Measurements from ENCODE around the gene CNTN2. TPM values are rescaled to one million over a fixed set of nuclear protein-coding genes. Genes with fewer than 3 reads are reported as not detected.

CNTN2 gene, protein sequence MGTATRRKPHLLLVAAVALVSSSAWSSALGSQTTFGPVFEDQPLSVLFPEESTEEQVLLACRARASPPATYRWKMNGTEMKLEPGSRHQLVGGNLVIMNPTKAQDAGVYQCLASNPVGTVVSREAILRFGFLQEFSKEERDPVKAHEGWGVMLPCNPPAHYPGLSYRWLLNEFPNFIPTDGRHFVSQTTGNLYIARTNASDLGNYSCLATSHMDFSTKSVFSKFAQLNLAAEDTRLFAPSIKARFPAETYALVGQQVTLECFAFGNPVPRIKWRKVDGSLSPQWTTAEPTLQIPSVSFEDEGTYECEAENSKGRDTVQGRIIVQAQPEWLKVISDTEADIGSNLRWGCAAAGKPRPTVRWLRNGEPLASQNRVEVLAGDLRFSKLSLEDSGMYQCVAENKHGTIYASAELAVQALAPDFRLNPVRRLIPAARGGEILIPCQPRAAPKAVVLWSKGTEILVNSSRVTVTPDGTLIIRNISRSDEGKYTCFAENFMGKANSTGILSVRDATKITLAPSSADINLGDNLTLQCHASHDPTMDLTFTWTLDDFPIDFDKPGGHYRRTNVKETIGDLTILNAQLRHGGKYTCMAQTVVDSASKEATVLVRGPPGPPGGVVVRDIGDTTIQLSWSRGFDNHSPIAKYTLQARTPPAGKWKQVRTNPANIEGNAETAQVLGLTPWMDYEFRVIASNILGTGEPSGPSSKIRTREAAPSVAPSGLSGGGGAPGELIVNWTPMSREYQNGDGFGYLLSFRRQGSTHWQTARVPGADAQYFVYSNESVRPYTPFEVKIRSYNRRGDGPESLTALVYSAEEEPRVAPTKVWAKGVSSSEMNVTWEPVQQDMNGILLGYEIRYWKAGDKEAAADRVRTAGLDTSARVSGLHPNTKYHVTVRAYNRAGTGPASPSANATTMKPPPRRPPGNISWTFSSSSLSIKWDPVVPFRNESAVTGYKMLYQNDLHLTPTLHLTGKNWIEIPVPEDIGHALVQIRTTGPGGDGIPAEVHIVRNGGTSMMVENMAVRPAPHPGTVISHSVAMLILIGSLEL
- total RNA-seq (not detected), total RNA-seq (0 reads per million in 2 donors)

DNA sequence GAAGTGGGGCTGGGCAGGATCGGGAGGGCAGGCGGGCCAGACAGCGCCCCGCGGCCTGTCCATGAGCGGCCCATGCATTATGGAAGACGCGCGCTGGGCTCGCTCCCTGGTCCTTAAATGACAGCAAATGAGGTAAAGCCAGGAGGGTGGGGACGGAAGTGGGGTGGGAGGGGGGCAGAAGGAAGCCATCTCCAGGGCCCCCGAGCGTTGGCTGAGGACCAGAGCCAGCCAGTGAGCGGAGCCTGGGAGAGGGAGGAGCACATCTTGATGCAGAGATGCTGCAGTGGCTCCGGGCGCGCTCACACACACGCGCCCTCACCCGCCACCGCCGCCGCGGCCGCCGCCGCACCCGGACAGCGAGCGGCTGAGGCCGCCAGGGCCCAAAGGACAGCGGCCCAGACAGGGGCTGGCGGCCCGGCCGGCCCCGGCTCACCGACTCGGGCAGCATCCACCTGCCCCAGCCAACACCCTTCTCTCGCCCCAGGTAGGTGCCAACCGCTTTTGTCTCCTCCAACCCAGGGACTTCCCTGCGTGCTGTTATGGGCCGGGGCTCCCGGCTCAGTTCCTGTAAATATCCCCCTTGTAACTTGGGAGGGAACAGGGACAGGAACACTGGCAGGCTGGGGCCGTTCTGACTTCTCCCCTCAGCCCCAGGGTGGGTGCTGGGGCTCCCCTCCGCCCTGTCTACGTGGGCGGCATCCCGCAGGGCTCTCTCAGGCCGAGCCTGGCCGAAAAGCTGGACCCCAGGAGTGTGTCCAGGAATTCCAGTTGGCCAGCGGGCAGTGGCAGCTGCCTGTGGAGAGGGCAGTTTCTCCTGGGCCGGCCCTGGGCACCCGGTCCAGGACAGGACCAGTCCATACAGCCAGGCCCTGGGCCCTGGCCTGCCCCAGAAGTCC, at the start of gene CNTN2:
CNTN2 (plus strand) TSS at position 302 of the 896 bp plus-strand sequence. CDS start 9,974 bp downstream, outside the sequence.
- no peaks in the 10 kb centered on the region for H3K9me3 ChIP-seq (ENCODE audit: control insufficient read depth, low read length, poor library complexity, severe bottlenecking)
- no peak within 1 kb of the TSS for H3K4me3 Mint-ChIP-seq
- H3K27me3 Mint-ChIP-seq: peaks cover 62% of the 10 kb centered on the region
- H3K36me3 Mint-ChIP-seq (ENCODE audit: low read depth): peaks cover 2% of the 10 kb centered on the region
- H3K4me1 Mint-ChIP-seq: no peaks in the 10 kb centered on the region
- no peak for ATAC-seq
- no peak for DNase-seq
- H3K27ac Mint-ChIP-seq: no peak within 1 kb of the TSS

DNA sequence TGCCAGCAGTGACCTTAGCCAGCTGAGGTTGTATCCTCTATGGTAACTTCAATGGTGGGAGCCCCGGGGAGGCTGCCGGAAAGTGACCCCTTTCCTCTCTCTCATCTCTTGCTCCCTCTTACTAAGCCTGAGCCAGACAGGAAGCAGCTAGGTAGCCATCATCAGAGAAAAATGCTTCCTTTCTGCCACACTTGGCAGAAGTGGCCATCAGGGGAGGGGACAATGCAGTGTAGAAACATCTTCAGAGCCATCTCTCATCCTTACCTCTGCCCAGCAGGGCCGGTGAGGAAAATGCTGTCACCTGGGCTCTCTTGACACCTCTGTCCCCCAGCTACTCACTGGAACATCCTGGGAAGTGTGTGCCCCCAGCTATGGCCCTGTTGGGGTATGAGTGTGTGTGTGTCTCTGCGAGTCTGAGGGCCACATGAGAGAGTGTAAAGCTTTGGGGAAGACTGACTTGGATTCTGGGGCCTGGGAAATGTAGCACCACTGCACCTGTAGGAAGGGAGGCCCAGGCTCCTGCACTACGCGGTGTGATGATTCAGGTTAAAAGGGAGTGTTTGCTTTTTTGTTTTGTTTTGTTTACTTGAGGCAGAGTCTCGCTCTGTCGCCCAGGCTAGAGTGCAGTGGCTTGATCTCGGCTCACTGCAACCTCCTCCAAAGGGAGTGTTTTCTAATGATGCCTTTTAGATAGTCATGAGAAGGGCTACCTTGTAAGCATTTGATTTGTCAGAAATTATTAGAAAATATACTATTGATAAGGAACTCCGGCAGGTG, 48.7 kb upstream of the CNTN2 start:
- no peaks in the 10 kb centered on the region for H3K36me3 Mint-ChIP-seq (ENCODE audit: low read depth)
- peaks cover 46% of the 10 kb centered on the region for H3K27me3 Mint-ChIP-seq
- ATAC-seq (no peak), DNase-seq (no peak)
- H3K4me1 Mint-ChIP-seq: peaks cover 11% of the 10 kb centered on the region
- no peak overlapping the region for H3K4me3 Mint-ChIP-seq
- no peak overlapping the region for H3K27ac Mint-ChIP-seq
- no peaks in the 10 kb centered on the region for H3K9me3 ChIP-seq (ENCODE audit: control insufficient read depth, low read length, poor library complexity, severe bottlenecking)

DNA sequence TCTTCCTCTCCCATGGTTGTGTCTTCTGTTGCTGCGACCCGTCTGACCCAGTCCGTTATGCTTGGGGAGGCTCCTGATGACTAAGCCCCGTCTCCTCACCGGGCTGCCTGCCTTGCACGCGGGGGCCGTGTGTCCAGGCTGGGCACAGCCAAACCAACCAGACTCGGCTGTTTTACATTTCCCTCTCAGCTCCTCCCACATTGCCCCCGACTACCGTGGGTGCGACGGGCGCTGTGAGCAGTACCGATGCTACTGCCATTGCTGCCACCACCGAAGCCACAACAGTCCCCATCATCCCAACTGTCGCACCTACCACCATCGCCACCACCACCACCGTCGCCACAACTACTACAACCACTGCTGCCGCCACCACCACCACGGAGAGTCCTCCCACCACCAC, 46.0 kb upstream of the CNTN2 start:
- Mint-ChIP-seq H3K4me3 (no peak overlapping the region), H3K4me1 (peaks cover 11% of the 10 kb centered on the region), H3K27me3 (peaks cover 47% of the 10 kb centered on the region), H3K27ac (no peak overlapping the region), H3K36me3 (ENCODE audit: low read depth) (no peaks in the 10 kb centered on the region)
- ATAC-seq: no peak
- H3K9me3 ChIP-seq (ENCODE audit: control insufficient read depth, low read length, poor library complexity, severe bottlenecking): no peaks in the 10 kb centered on the region
- no peak for DNase-seq

DNA sequence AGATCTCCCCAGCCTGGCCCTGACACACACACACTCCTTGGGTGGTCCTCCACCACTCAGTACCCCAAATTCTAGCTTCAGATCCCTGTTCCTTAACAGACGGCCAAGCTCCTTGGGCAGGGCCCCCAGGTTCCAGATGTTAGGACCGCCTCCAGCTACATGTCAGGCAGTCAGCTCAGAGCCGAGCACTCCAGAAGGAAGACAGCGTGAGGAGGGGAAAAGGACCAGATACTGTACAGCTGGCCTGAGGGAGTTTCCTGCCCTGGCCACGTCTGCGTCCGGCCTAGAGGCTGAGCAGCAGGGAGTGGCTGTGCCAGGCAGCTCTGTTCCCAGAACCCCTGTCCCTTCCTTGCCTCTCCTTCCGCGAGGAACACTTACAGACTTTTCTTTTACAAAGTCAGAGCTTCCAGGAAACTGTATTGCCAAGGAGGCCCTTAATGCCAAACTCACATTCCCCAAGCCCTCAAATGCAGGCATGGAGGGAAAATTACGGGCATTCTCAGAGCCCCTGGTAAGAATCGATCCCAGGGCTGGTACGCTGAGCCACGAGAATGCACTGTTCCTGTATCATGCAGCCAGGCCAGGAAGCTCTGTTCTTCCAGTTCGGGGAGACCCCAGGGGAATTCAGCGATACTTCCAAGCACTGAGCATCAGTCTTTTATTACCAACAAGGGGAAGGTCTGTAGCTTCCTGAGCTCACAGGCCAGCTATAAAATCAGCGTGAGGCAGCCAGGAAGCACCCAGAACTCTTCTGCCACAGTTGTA, 45.2 kb upstream of the CNTN2 start:
- peaks cover 54% of the 10 kb centered on the region for H3K27me3 Mint-ChIP-seq
- ATAC-seq (no peak), DNase-seq (no peak)
- H3K27ac Mint-ChIP-seq: no peak overlapping the region
- H3K9me3 ChIP-seq (ENCODE audit: control insufficient read depth, low read length, poor library complexity, severe bottlenecking): no peaks in the 10 kb centered on the region
- H3K4me1 Mint-ChIP-seq: peaks cover 6% of the 10 kb centered on the region
- H3K36me3 Mint-ChIP-seq (ENCODE audit: low read depth): no peaks in the 10 kb centered on the region
- no peak overlapping the region for H3K4me3 Mint-ChIP-seq

DNA sequence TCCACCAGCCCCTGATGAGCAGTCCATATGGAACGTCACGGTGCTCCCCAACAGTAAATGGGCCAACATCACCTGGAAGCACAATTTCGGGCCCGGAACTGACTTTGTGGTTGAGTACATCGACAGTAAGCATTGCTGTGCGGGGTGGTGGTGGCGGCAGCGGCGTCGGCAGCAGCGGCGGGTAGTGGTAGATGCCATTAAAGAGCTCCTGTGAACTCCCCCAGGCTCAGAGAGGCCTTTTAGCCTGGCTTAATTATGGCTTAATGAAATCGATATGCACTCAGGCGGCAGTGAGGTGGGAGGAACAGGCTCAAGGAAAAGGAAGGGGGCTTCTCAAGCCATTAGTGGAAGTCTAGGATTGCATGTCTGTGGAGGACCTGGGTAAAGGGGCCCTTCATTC, 41.9 kb upstream of the CNTN2 start:
- peaks cover 61% of the 10 kb centered on the region for H3K27me3 Mint-ChIP-seq
- no peak for ATAC-seq
- no peak overlapping the region for H3K4me3 Mint-ChIP-seq
- peaks cover 2% of the 10 kb centered on the region for H3K4me1 Mint-ChIP-seq
- no peak overlapping the region for H3K27ac Mint-ChIP-seq
- H3K36me3 Mint-ChIP-seq (ENCODE audit: low read depth): no peaks in the 10 kb centered on the region
- no peak for DNase-seq
- H3K9me3 ChIP-seq (ENCODE audit: control insufficient read depth, low read length, poor library complexity, severe bottlenecking): no peaks in the 10 kb centered on the region

DNA sequence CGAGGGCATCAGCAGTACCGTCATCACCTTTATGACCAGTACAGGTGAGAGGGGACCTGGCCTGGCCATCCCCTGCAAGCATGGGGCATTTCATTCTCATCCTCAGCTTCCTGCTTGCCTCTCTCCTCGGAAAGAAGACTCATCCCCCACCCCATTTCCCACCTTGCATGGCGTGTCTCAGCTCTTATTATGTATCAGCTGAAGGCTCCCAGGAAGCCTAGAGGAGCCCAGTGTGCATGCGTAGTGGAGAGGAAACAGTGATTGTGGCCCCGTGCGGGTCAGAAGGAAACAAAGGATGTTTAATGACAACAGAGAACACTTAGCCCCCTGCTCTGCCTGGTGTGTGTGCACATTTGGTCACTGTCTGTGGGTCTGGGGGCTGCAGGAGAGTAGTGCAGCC, 40.3 kb upstream of the CNTN2 start:
- no peak for ATAC-seq
- no peak overlapping the region for H3K27ac Mint-ChIP-seq
- H3K4me1 Mint-ChIP-seq: peaks cover 7% of the 10 kb centered on the region
- DNase-seq: no peak
- peaks cover 64% of the 10 kb centered on the region for H3K27me3 Mint-ChIP-seq
- no peaks in the 10 kb centered on the region for H3K9me3 ChIP-seq (ENCODE audit: control insufficient read depth, low read length, poor library complexity, severe bottlenecking)
- H3K4me3 Mint-ChIP-seq: no peak overlapping the region
- peaks cover 4% of the 10 kb centered on the region for H3K36me3 Mint-ChIP-seq (ENCODE audit: low read depth)

DNA sequence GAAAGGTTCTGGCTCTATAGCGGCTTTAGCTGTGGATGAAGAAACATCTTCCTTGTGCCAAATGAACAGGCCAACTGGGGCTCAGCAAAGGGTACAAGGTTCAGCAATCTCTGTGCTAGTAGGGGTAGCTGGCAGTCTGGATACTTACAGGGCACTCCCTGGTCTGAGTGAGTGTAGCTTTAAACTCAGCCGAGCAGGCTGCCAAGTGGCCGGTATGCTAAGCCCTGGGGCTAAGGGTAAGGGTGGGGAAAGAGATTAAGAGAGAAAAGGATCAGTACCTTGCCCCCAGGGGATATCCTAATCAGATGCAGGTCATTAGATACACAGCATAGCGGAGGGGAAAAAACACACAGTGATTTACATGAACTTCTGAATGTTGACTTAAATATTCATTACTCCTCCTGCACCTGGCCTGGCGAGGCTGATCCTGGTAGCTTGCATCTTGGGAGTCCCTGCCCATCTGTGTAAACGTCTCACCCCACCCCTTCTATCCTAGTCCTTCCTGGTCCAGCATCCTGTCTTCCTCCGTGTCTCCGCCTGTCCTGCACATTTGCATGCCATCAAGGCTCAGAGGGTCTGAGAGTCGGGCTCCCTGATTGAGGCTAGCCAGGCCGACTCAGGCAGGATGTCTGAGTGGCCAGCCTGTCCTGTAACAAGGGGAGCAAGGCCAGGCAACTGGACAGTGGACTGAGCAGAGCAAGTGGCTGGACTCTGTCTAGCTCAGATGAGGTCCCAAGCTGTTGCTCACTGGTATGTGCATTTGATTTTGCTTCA, 39.5 kb upstream of the CNTN2 start:
- ATAC-seq (no peak), DNase-seq (no peak)
- H3K27ac Mint-ChIP-seq: no peak overlapping the region
- peaks cover 63% of the 10 kb centered on the region for H3K27me3 Mint-ChIP-seq
- no peaks in the 10 kb centered on the region for H3K9me3 ChIP-seq (ENCODE audit: control insufficient read depth, low read length, poor library complexity, severe bottlenecking)
- no peak overlapping the region for H3K4me3 Mint-ChIP-seq
- H3K4me1 Mint-ChIP-seq: peaks cover 7% of the 10 kb centered on the region
- H3K36me3 Mint-ChIP-seq (ENCODE audit: low read depth): peaks cover 4% of the 10 kb centered on the region

DNA sequence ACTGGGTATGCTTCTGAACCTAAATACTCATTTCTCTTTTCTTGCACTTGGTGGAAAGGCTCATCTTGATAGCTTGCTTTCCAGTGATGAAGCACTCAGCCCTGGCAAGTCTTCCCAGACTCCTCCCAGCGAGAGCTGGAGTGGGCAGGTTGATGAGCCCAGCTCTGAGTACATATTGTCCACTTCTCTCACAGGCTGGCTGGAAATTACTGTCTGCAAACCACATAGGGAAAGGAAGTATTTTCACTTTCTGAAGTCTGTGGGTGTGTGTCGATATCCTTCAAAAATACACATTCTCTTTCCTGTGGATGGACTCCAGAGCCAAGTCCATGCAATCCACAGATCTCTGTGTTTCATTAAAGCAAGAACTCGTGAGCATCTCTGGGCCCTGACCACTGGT, 38.7 kb upstream of the CNTN2 start:
- Mint-ChIP-seq H3K27ac (no peak overlapping the region), H3K36me3 (ENCODE audit: low read depth) (peaks cover 4% of the 10 kb centered on the region), H3K27me3 (peaks cover 65% of the 10 kb centered on the region), H3K4me3 (no peak overlapping the region), H3K4me1 (peaks cover 7% of the 10 kb centered on the region)
- ATAC-seq: no peak
- DNase-seq: no peak
- no peaks in the 10 kb centered on the region for H3K9me3 ChIP-seq (ENCODE audit: control insufficient read depth, low read length, poor library complexity, severe bottlenecking)

DNA sequence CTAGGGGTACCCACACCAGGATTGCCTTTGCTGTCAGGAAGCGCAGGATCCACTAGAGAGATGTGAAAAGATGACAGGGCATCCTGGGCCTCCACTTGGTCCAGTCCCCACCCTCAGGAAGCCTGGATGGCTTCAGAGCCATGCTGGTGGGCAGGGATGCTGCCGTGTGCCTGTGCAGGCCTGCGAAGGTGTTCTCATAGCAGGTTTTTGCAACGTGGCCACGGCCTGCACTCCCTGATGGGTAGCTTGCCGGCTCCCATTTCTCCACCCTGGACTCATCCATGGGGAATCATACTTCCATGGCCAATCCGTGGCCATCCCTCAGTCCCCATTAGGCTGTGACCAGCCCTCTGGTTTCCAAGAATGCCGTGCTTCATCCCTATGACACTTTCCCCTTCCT, 34.1 kb upstream of the CNTN2 start:
- no peak overlapping the region for H3K27ac Mint-ChIP-seq
- peaks cover 4% of the 10 kb centered on the region for H3K36me3 Mint-ChIP-seq (ENCODE audit: low read depth)
- H3K4me1 Mint-ChIP-seq: peaks cover 9% of the 10 kb centered on the region
- DNase-seq: no peak
- no peaks in the 10 kb centered on the region for H3K9me3 ChIP-seq (ENCODE audit: control insufficient read depth, low read length, poor library complexity, severe bottlenecking)
- ATAC-seq: no peak
- peaks cover 54% of the 10 kb centered on the region for H3K27me3 Mint-ChIP-seq
- no peak overlapping the region for H3K4me3 Mint-ChIP-seq

DNA sequence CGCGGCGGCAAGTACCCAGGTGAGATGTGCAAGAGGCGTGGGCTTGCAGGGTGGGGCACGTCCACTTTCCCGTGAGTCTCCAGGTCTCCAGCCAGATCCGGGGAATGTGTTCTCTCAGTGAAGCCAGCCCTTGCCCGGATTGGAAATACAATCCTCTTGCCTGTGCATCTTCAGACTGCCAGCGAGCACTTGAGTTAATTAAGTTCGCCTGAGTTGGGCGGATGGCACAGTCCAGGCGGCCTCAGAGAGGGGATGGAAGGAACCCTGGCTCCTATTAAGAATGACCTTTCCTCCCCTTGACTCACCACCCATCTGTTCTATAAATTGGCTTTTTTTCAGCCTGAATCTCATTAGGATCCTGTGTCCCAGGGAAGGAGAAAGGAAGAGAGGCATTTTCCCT, 33.3 kb upstream of the CNTN2 start:
- no peak overlapping the region for H3K4me3 Mint-ChIP-seq
- ATAC-seq: no peak
- no peak for DNase-seq

More for the DNA sequence above, 33.3 kb upstream of the CNTN2 start:
- Mint-ChIP-seq H3K27ac (no peak overlapping the region), H3K36me3 (ENCODE audit: low read depth) (peaks cover 4% of the 10 kb centered on the region), H3K4me1 (peaks cover 9% of the 10 kb centered on the region), H3K27me3 (peaks cover 55% of the 10 kb centered on the region)
- no peaks in the 10 kb centered on the region for H3K9me3 ChIP-seq (ENCODE audit: control insufficient read depth, low read length, poor library complexity, severe bottlenecking)

All from T-helper 17 cell (primary cell).